OCI-LY3 (cell line): ENCODE measurements around the gene ST7.
"Not testable (repeated sequence)": the region's sequence is repeated elsewhere in the genome, so short reads cannot be mapped to it uniquely, and the experiment has no call there.

Experiments used
- CTCF ChIP-seq: fragments of 200-600, 300-600 bp; sonication (generic); IDR thresholded peaks from 2 replicates; pipeline ENCODE4 v1.5.1; 2014; ENCODE audit warnings: antibody characterized with exemption, low read length, low read depth
- EZH2phosphoT487 ChIP-seq: fragments of 200-600 bp; shearing (Covaris generic); IDR thresholded peaks from 2 replicates; pipeline ENCODE4 v1.6.1; 2018; ENCODE audit warnings: antibody characterized with exemption, mixed run types, low read depth

- not testable (repeated sequence) for TF ChIP-seq CTCF, EZH2phosphoT487
Measured at GRCh38 chr7:117030793-117031192, 77.5 kb downstream of the ST7 start.
